CD8-positive, alpha-beta memory T cell (primary cell): ENCODE results near the gene HIBCH. TPM values are rescaled to one million over a fixed set of nuclear protein-coding genes. Genes with fewer than 3 reads are reported as not detected.

Experiments used
- polyA plus RNA-seq: library from polyadenylated mRNA; unstranded; fragments of 300-500 nt; fragmentation: Illumina TruSeq; gene quantifications from one replicate; pipeline ENCODE4 v1.2.3, GENCODE V29; 2021
- total RNA-seq, 2 experiments: library from RNA; stranded (reverse); gene quantifications; one replicate each; pipeline ENCODE4 v1.2.3, GENCODE V29; 2021

The HIBCH gene
- total and polyA plus RNA-seq, 3 experiments from 2014 or later = 20.3 to 32.2 (median 30.8) TPM

Other genes starting within 250 kb of the HIBCH start
- gene INPP1, start 23.8 kb upstream of the HIBCH start, total RNA-seq = 10 to 100 TPM; 13.4 to 15.9 TPM
- gene INPP1, start 23.8 kb upstream of the HIBCH start, polyA plus RNA-seq = 5.5 TPM
- gene MFSD6, start 88.5 kb upstream of the HIBCH start, total RNA-seq = 10 to 100 TPM; 64.9 to 65.7 TPM
- 31.8 TPM for gene MFSD6, start 88.5 kb upstream of the HIBCH start, polyA plus RNA-seq
- 10 to 100 TPM; 16.9 to 17.5 TPM for gene NEMP2, start 214.9 kb upstream of the HIBCH start, total RNA-seq
- gene NEMP2, start 214.9 kb upstream of the HIBCH start, polyA plus RNA-seq = 10.5 TPM